ENCODE data around the gene ATP8A2. TPM values are rescaled to one million over a fixed set of nuclear protein-coding genes. Genes with fewer than 3 reads are reported as not detected.

ATP8A2 gene
- total RNA-seq, 6 donors from 2014 or later, result 0.55 to 1.5 (median 0.87) TPM

- ATAC-seq (ENCODE audit: low FRiP score in 2 of 2), result no peak
- H3K27ac ChIP-seq, result no peak overlapping the region
- WGBS, 2 donors, result 87 to 95% methylated on average over 6 of the region's 6 CpGs
- no peaks in the 10 kb centered on the region for H3K27me3 ChIP-seq
- no peak for DNase-seq
- no peak overlapping the region for H3K4me3 ChIP-seq
- H3K36me3 ChIP-seq, result no peaks in the 10 kb centered on the region
- no peaks in the 10 kb centered on the region for H3K9me3 ChIP-seq
- TF ChIP-seq EP300 (IDR thresholded peaks at IDR 0.05) (no peak), POLR2AphosphoS5 (IDR thresholded peaks at IDR 0.05) (no peak), POLR2A (IDR thresholded peaks at IDR 0.05) (no peak)
- TF ChIP-seq, protein P1, sequence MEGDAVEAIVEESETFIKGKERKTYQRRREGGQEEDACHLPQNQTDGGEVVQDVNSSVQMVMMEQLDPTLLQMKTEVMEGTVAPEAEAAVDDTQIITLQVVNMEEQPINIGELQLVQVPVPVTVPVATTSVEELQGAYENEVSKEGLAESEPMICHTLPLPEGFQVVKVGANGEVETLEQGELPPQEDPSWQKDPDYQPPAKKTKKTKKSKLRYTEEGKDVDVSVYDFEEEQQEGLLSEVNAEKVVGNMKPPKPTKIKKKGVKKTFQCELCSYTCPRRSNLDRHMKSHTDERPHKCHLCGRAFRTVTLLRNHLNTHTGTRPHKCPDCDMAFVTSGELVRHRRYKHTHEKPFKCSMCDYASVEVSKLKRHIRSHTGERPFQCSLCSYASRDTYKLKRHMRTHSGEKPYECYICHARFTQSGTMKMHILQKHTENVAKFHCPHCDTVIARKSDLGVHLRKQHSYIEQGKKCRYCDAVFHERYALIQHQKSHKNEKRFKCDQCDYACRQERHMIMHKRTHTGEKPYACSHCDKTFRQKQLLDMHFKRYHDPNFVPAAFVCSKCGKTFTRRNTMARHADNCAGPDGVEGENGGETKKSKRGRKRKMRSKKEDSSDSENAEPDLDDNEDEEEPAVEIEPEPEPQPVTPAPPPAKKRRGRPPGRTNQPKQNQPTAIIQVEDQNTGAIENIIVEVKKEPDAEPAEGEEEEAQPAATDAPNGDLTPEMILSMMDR (IDR thresholded peaks at IDR 0.05), result no peak
- H3K4me1 ChIP-seq, result peaks cover 0 to 37% (median 19%) of the 10 kb centered on the region in 4 donors
Observed at GRCh38 chr13:26016189-26016588, 644.4 kb downstream of the ATP8A2 start.

- Histone ChIP-seq H3K27me3 (no peaks in the 10 kb centered on the region), H3K9me3 (no peaks in the 10 kb centered on the region), H3K4me3 (no peak overlapping the region), H3K27ac (peak overlapping the region in 3 of 4 donors; percentile 8 to 79 (median 52)), H3K36me3 (no peaks in the 10 kb centered on the region), H3K4me1 (peaks cover 4 to 48% (median 17%) of the 10 kb centered on the region in 4 donors)
- DNase-seq (peak in 1 of 2 donors; percentile 75), ATAC-seq (ENCODE audit: low FRiP score in 2 of 2) (peak; percentile 23 to 72)
- TF ChIP-seq POLR2A (IDR thresholded peaks at IDR 0.05), result no peak
- no peak for TF ChIP-seq POLR2AphosphoS5 (IDR thresholded peaks at IDR 0.05)
- WGBS, 2 donors, result 56 to 67% methylated on average over 8 to 9 of the region's 9 CpGs
Observed at GRCh38 chr13:26017196-26017921, 645.6 kb downstream of the ATP8A2 start.

DNA sequence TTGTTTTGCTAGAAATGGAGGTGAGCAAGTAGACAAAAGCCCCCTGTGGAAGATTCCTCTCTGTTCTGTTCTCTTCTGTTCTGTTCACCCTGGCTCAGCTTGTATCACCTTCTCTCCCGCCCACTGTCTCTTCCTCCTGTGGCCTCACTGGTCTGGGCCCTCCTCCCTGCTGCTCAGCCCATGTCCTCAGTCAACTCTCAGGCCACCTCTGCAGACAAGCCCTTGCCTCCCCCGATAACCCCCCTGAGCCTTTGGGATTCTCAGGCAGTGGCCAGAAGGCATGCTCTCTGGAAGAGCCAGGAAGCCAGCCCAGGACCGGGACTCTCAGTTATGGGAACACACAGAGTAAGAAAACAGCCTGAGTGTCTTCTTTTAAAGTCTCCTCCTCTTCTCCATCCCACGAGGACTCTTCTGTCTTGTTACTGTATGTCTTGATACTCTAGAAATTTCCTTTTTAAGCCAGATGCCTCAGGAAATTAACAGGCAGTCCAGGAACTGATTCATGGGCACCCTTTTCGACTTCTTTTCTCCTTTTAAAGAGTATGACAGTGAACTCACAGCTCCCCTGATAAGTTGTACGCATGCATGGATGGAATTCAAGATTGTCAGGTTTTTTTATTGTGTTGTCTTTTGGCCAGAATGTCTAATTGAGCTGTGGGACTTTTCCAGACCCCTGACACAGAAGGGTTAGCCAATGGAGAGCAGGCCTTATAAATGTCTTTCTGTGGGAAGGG lies 646.3 kb downstream of the ATP8A2 start:
- no peak overlapping the region for H3K4me3 ChIP-seq
- peaks cover 0 to 50% (median 14%) of the 10 kb centered on the region in 4 donors for H3K4me1 ChIP-seq
- DNase-seq, result no peak
- TF ChIP-seq EP300 (IDR thresholded peaks at IDR 0.05) (no peak), POLR2A (IDR thresholded peaks at IDR 0.05) (no peak), POLR2AphosphoS5 (IDR thresholded peaks at IDR 0.05) (no peak)
- TF ChIP-seq, protein P1 (IDR thresholded peaks at IDR 0.05), result no peak
- H3K27ac ChIP-seq, result peak overlapping the region in 3 of 4 donors; percentile 8 to 79 (median 52)
- no peak for ATAC-seq (ENCODE audit: low FRiP score in 2 of 2)
- no peaks in the 10 kb centered on the region for H3K36me3 ChIP-seq
- H3K9me3 ChIP-seq, result no peaks in the 10 kb centered on the region
- H3K27me3 ChIP-seq, result no peaks in the 10 kb centered on the region
- WGBS, 2 donors, result 61 to 65% methylated on average over 6 of the region's 6 CpGs

- Histone ChIP-seq H3K27ac (peak overlapping the region in 1 of 4 donors; percentile 52), H3K4me1 (peaks cover 0 to 56% (median 14%) of the 10 kb centered on the region in 4 donors), H3K27me3 (no peaks in the 10 kb centered on the region), H3K36me3 (no peaks in the 10 kb centered on the region), H3K9me3 (no peaks in the 10 kb centered on the region), H3K4me3 (no peak overlapping the region)
- no peak for DNase-seq
- no peak for TF ChIP-seq POLR2A (IDR thresholded peaks at IDR 0.05)
- TF ChIP-seq POLR2AphosphoS5 (IDR thresholded peaks at IDR 0.05), result no peak
- TF ChIP-seq, protein P1 (IDR thresholded peaks at IDR 0.05), result no peak
- no peak for TF ChIP-seq EP300 (IDR thresholded peaks at IDR 0.05)
- whole genome bisulfite sequencing, 2 donors, result 71 to 73% methylated on average over 7 of the region's 7 CpGs
- no peak for ATAC-seq (ENCODE audit: low FRiP score in 2 of 2)
Observed at GRCh38 chr13:26019251-26019650, 647.5 kb downstream of the ATP8A2 start.

Measured in upper lobe of left lung (tissue), 6 donors.